Lower lobe of right lung (tissue), 2 donors: ENCODE measurements around the gene ACKR3. TPM values are rescaled to one million over a fixed set of nuclear protein-coding genes. Genes with fewer than 3 reads are reported as not detected.

Experiments used
- ATAC-seq, 2 donors: fragments of 200-7000 bp; cut with Tn5 transposase; one replicate each; pipeline ENCODE4 v1.9.1; 2020 to 2022; ENCODE audit warnings: mild to moderate bottlenecking in 2 of 2, moderate library complexity in 2 of 2
- DNase-seq: peaks from one replicate; pipeline ENCODE4 v3.0.0-alpha.2; 2020
- H3K27ac ChIP-seq: fragments of 200-600 bp; one replicate; pipeline ENCODE4 v1.8.0; 2022
- H3K27me3 ChIP-seq: fragments of 200-600 bp; one replicate; pipeline ENCODE4 v1.8.0; 2022; ENCODE audit warnings: low read depth
- H3K36me3 ChIP-seq: fragments of 200-600 bp; one replicate; pipeline ENCODE4 v1.8.0; 2022; ENCODE audit warnings: mild to moderate bottlenecking
- H3K4me1 ChIP-seq: fragments of 200-600 bp; one replicate; pipeline ENCODE4 v1.8.0; 2022
- H3K4me3 ChIP-seq: fragments of 200-600 bp; one replicate; pipeline ENCODE4 v1.8.0; 2022; ENCODE audit warnings: mild to moderate bottlenecking
- H3K9me3 ChIP-seq: fragments of 200-600 bp; one replicate; pipeline ENCODE4 v1.8.0; 2022
- CTCF ChIP-seq: fragments of 200-600 bp; IDR thresholded peaks from one replicate; pipeline ENCODE4 v1.8.0; 2022; ENCODE audit warnings: antibody characterized with exemption, mild to moderate bottlenecking
- intact Hi-C: fragments of 100-400 bp; cut with DNase I; formaldehyde crosslinking; loops from one replicate; pipeline ENCODE4 v1.11.0; 2022
- total RNA-seq: library from RNA; stranded (reverse); fragmentation: NEBNext Ultra II Directional; extraction: Animal tissue kit (Norgen Biotek cat#: 25700); gene quantifications from one replicate; pipeline ENCODE4 v1.2.1, GENCODE V29; 2021
- donor health status: DM: no; HTN: yes; CAD: no; lungs with severe emphysema.

ACKR3 gene
- total RNA-seq, 1 donor from 2014 or later = 12.6 TPM

DNA sequence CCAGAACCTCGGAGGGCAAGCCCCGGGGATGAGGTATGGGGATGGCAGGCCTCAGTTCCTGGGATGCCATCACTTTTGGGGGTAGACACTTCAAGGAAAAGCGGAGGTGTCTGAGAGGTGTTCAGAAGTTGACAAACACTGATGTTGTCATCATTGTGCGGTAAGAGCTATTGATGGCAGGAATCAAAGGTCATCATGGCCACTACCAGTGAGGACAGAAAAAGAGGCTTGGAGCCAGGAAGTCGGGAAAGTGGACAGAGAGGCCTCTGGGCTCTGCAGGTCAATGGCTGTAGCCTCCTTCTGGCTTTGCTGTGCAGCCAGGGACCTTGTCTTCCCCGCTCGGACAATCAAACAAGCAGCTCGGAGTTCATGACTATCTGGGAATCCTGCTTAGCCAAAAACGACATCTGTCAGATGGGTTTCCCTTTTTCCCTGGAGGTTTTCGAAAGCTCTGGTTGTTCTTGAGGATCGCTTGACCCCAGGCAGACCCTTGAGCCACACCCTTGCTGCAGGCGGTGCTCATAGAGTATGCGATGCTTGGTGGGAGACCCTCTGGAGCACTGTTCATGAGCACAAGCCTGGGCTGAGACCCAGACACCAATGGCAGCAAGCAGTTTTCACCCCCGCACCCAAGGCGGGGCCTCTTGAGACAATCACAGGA lies 19.4 kb downstream of the ACKR3 start:
- ATAC-seq (no peak), DNase-seq (no peak)
- no peaks in the 10 kb centered on the region for H3K36me3 ChIP-seq
- no peaks in the 10 kb centered on the region for H3K27me3 ChIP-seq
- no peaks in the 10 kb centered on the region for H3K9me3 ChIP-seq
- H3K4me3 ChIP-seq = no peak overlapping the region
- no peak for TF ChIP-seq CTCF
- intact Hi-C loops = no loop called here
- no peaks in the 10 kb centered on the region for H3K4me1 ChIP-seq
- no peak overlapping the region for H3K27ac ChIP-seq

DNA sequence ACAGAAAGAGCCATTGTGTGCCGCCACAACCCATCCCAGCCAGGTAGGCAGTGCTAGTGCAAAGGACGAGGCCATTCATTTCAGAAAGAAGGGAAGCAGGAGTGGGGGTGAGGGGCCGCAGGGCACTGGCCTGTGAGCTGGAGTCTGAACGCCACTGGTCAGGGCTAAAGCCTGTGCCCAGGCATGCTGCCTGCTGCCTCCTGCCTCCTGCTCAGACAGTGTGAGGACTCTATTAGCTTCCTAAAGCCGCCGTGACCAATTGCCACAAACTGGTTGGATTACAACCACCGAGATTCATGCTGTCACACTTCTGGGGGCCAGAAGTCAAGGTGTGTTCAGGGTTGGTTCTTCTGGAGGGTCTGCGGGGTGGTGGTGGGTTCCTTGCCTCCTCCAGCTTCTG lies 21.2 kb downstream of the ACKR3 start:
- intact Hi-C loops = no loop called here
- Histone ChIP-seq H3K9me3 (no peaks in the 10 kb centered on the region), H3K27me3 (no peaks in the 10 kb centered on the region), H3K27ac (no peak overlapping the region), H3K4me1 (no peaks in the 10 kb centered on the region), H3K36me3 (no peaks in the 10 kb centered on the region), H3K4me3 (no peak overlapping the region)
- ATAC-seq = no peak
- no peak for TF ChIP-seq CTCF
- no peak for DNase-seq

GRCh38 chr2:236592821-236593220 lies 23.2 kb downstream of the ACKR3 start:
- ATAC-seq = peak; percentile 37 to 59
- Histone ChIP-seq H3K36me3 (no peaks in the 10 kb centered on the region), H3K4me3 (no peak overlapping the region), H3K27ac (no peak overlapping the region), H3K4me1 (no peaks in the 10 kb centered on the region), H3K27me3 (no peaks in the 10 kb centered on the region), H3K9me3 (no peaks in the 10 kb centered on the region)
- TF ChIP-seq CTCF = no peak
- DNase-seq = no peak
- intact Hi-C loops = no loop called here

GRCh38 chr2:236593531-236593930 lies 23.9 kb downstream of the ACKR3 start:
- Histone ChIP-seq H3K27me3 (no peaks in the 10 kb centered on the region), H3K36me3 (no peaks in the 10 kb centered on the region), H3K9me3 (no peaks in the 10 kb centered on the region), H3K27ac (no peak overlapping the region), H3K4me3 (no peak overlapping the region), H3K4me1 (no peaks in the 10 kb centered on the region)
- TF ChIP-seq CTCF = no peak
- ATAC-seq = no peak
- intact Hi-C loops = no loop called here
- no peak for DNase-seq

DNA sequence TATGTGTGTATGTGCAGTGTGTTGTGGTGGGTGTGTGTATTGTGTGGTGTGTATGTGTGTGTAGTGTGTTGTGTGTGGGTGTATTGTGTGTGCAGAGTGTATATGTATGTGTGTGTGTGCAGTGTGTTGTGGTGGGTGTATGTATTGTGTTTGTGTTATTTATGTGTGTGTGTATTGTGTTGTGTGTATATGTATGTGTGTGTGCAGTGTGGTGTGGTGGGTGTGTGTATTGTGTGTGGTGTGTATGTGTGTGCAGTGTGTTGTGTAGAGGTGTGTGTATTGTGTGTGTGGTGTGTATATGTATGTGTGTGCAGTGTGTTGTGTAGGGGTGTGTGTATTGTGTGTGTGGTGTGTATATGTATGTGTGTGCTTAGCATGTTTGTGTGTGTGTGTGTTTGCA lies 24.3 kb downstream of the ACKR3 start:
- TF ChIP-seq CTCF = no peak
- Histone ChIP-seq H3K27me3 (no peaks in the 10 kb centered on the region), H3K4me3 (no peak overlapping the region), H3K27ac (no peak overlapping the region), H3K9me3 (no peaks in the 10 kb centered on the region), H3K36me3 (no peaks in the 10 kb centered on the region), H3K4me1 (no peaks in the 10 kb centered on the region)
- intact Hi-C loops = no loop called here
- ATAC-seq = no peak
- no peak for DNase-seq
